ENCODE measurements around the gene CMBL.
"Not testable (repeated sequence)": the region's sequence is repeated elsewhere in the genome, so short reads cannot be mapped to it uniquely, and the experiment has no call there.

CMBL gene

DNA sequence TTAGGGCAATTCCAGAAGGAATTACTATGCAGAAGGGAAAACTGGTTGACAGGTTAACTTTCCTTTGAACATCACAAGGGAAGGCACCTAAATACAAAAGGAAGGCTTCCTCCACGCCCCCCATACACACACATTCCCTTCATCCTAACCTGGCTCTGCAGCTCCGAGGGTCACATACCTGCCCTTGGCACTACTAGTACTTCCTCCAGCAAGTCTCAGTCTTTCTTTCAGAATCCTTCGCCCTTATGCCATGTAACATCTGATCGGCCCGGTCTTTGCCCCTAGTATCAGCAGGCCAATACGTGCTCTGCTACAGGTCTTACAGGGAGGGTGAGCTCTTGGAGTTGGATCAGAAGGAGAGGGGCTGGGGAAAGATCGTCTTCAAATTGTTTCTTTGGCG is 44.2 kb upstream of the CMBL start:
- TF ChIP-seq, protein P1, sequence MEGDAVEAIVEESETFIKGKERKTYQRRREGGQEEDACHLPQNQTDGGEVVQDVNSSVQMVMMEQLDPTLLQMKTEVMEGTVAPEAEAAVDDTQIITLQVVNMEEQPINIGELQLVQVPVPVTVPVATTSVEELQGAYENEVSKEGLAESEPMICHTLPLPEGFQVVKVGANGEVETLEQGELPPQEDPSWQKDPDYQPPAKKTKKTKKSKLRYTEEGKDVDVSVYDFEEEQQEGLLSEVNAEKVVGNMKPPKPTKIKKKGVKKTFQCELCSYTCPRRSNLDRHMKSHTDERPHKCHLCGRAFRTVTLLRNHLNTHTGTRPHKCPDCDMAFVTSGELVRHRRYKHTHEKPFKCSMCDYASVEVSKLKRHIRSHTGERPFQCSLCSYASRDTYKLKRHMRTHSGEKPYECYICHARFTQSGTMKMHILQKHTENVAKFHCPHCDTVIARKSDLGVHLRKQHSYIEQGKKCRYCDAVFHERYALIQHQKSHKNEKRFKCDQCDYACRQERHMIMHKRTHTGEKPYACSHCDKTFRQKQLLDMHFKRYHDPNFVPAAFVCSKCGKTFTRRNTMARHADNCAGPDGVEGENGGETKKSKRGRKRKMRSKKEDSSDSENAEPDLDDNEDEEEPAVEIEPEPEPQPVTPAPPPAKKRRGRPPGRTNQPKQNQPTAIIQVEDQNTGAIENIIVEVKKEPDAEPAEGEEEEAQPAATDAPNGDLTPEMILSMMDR (IDR thresholded peaks at IDR 0.05; ENCODE audit: insufficient read depth, low read depth, low read length, missing control alignments) = no peak
- DNase-seq (ENCODE audit: low read depth) = no peak
- H3K4me3 ChIP-seq (ENCODE audit: low read depth, low read length) = no peak overlapping the region

DNA sequence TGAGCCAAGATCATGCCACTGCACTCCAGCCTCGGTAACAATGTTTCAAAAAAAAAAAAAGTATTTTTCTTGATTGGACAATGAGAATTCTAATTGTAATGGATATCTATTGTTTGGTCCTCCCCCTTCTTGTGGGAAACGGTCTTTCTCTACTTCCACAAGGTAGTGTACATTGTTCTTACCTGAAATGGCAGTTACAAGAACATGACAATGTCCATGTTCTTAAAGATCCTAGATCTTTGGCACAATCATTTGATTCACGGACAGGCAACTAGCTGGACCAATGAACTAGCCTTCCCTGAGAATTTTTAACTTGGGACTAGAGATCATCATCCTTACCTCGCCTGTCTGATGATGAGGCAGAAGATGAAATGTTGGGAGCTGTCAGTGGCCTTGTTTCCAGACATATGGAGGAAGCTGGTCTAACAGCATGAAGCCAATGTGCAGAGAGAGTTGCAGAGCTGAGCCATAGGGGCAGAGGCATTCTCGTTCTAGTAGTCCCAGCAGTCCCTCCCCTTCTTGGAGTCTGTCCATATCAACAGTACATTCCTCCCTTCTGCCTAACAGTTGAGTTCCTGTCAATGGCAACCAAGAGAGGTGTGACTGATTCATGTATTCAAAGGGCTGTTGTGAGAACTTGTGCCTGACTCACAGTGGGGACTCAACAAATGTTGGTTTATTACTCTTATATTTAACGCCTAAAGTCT is 43.6 kb upstream of the CMBL start:
- TF ChIP-seq, protein P1 (IDR thresholded peaks at IDR 0.05; ENCODE audit: insufficient read depth, low read depth, low read length, missing control alignments) = no peak
- no peak for DNase-seq (ENCODE audit: low read depth)
- no peak overlapping the region for H3K4me3 ChIP-seq (ENCODE audit: low read depth, low read length)

DNA sequence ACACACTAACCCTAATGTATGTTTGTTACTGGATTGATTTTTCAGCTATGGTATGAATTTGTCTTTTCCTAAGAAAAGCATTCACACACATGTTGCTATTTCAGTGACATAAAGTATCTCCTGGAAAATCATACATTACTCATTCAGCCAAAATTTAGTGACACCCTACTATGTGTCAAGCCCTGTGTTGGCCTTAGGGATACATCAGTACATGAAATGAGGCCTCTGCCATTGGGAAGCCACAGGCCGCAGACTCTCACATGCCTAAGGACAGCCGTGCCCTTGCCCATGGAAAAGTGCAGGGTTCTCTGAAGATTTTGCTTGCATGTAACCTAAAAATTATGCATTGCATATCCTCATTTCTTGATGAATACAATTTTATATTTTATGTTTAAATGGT is 40.6 kb upstream of the CMBL start:
- TF ChIP-seq, protein P1 (IDR thresholded peaks at IDR 0.05; ENCODE audit: insufficient read depth, low read depth, low read length, missing control alignments) = no peak
- no peak overlapping the region for H3K4me3 ChIP-seq (ENCODE audit: low read depth, low read length)
- DNase-seq (ENCODE audit: low read depth) = no peak

DNA sequence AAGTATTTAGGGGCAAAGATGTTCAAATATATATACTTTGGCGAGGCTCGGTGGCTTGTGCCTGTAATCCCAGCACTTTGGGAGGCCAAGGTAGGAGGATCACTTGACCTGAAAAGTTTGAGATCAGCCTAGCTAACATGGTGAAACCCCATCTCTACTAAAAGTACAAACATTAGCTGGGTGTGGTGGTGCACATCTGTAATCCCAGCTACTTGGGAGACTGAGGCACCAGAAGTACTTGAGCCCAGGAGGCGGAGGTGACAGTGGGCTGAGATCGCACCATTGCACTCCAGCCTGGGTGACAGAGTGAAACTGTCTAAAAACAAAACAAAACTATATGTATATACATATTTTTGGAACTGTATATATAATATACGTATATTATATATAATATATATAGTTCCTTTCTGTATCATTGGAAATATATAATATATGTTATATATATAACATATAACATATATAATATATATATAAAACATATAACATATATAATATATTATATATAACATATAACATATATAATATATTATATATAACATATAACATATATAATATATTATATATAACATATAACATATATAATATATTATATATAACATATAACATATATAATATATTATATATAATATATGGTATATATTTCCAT is 36.9 kb upstream of the CMBL start:
- not testable (repeated sequence) for H3K4me3 ChIP-seq (ENCODE audit: low read depth, low read length); DNase-seq (ENCODE audit: low read depth)

DNA sequence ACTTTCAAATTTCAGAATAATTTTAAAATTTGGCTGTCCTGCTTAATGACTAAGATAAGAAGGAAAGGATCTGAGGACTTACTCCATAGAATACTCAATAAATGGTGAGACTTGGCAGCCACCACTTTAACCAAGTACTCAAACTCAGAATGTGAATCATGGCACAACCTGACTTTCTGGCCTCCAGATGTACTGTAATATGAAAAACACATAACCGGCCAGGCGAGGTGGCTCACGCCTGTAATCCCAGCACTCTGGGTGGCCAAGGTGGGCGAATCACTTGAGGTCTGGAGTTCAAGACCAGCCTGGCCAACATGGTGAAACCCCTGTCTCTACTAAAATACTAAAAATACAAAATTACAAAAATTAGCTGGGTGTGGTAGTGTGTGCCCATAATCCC is 35.8 kb upstream of the CMBL start:
- TF ChIP-seq, protein P1 (IDR thresholded peaks at IDR 0.05; ENCODE audit: insufficient read depth, low read depth, low read length, missing control alignments) = no peak
- no peak overlapping the region for H3K4me3 ChIP-seq (ENCODE audit: low read depth, low read length)
- DNase-seq (ENCODE audit: low read depth) = no peak

DNA sequence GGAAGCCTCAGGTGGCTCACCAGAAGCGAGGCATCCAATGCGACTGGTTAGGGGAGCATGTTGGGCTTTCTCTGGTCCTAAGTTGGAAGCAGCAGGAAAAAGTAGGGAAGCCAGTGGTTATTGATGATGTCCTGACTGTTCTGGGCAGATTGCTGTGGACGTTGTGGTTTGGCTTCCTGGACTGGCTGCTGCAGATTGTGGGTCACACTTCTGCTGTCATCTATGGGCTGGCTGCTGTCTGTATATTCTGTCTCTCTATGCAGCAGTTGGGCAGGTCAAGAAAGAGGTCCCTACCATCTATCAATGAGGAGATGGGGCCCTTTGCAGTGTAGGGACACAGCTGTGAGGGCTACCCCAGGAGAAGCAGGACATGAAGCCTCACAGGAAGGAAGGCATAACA is 32.3 kb upstream of the CMBL start:
- DNase-seq (ENCODE audit: low read depth) = no peak
- H3K4me3 ChIP-seq (ENCODE audit: low read depth, low read length) = no peak overlapping the region
- TF ChIP-seq, protein P1 (IDR thresholded peaks at IDR 0.05; ENCODE audit: insufficient read depth, low read depth, low read length, missing control alignments) = no peak

DNA sequence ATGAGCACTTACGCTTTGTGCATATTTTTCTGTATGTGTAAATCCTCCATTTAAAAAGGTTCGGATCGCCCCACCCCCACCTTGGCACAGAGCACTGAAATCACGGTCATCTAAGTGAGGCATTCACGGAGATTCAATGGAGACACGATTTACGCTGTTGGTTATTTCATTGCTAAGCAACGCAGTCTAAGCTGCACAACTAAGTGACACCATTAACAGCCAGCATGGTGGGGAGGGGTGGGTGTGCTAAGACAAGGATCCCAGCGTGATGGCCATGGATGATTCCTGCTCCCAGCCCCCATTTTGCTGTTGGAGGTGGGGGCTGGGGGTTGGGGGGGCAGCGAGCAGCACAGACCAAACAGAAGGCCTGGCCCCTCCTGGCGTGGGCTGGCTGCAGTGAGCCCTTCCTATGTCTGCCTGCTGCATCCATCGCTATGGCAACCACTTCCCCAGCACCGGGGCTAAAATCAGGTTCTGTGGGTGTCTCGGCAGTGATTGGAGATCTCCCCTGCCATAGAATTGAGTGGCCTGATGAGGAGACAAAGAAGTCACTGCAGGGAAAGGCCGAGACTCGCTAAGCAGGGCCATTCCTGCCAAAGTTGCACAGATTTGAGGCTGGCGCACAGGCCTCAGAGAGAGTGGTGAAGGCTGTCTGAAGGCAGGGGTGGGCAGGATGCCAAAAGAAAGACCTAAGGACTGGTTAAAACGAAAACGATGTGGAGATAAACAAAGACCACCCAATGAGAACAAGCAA is 31.5 kb upstream of the CMBL start:
- TF ChIP-seq, protein P1 (IDR thresholded peaks at IDR 0.05; ENCODE audit: insufficient read depth, low read depth, low read length, missing control alignments) = no peak
- no peak for DNase-seq (ENCODE audit: low read depth)
- no peak overlapping the region for H3K4me3 ChIP-seq (ENCODE audit: low read depth, low read length)
